ENCODE measurements around the gene PSMD13.
"Not testable (repeated sequence)": the region's sequence is repeated elsewhere in the genome, so short reads cannot be mapped to it uniquely, and the experiment has no call there.

Gene PSMD13

GRCh38 chr11:285894-286220 lies 49.1 kb downstream of the PSMD13 start:
- H3K9ac ChIP-seq (ENCODE audit: low read length), result no peak overlapping the region
- TF ChIP-seq EZH2phosphoT487 (IDR thresholded peaks at IDR 0.05; ENCODE audit: low read length) (no peak), EZH2 (optimal IDR thresholded peaks at IDR 0.05; ENCODE audit: low read depth, low read length) (no peak)
- TF ChIP-seq, protein P1, sequence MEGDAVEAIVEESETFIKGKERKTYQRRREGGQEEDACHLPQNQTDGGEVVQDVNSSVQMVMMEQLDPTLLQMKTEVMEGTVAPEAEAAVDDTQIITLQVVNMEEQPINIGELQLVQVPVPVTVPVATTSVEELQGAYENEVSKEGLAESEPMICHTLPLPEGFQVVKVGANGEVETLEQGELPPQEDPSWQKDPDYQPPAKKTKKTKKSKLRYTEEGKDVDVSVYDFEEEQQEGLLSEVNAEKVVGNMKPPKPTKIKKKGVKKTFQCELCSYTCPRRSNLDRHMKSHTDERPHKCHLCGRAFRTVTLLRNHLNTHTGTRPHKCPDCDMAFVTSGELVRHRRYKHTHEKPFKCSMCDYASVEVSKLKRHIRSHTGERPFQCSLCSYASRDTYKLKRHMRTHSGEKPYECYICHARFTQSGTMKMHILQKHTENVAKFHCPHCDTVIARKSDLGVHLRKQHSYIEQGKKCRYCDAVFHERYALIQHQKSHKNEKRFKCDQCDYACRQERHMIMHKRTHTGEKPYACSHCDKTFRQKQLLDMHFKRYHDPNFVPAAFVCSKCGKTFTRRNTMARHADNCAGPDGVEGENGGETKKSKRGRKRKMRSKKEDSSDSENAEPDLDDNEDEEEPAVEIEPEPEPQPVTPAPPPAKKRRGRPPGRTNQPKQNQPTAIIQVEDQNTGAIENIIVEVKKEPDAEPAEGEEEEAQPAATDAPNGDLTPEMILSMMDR (IDR thresholded peaks at IDR 0.05; ENCODE audit: low read length), result no peak
- H2AFZ ChIP-seq (ENCODE audit: low read length), result no peak overlapping the region
- no peak overlapping the region for H3K4me2 ChIP-seq (ENCODE audit: low read depth, low read length)
- no peaks in the 10 kb centered on the region for H3K36me3 ChIP-seq (replicated peaks; ENCODE audit: insufficient read depth, low read length)
- no peaks in the 10 kb centered on the region for H3F3A ChIP-seq (ENCODE audit: insufficient read depth, low read length)
- H3K9me3 ChIP-seq (replicated peaks; ENCODE audit: insufficient read depth, low read length), result no peaks in the 10 kb centered on the region
- H3K4me1 ChIP-seq (ENCODE audit: low read length), result no peaks in the 10 kb centered on the region
- H3K4me3 ChIP-seq (ENCODE audit: low read length), result no peak overlapping the region
- no peak for DNase-seq
- no peak overlapping the region for H3K27ac ChIP-seq (ENCODE audit: low read length)
- no peaks in the 10 kb centered on the region for H3K79me2 ChIP-seq (ENCODE audit: low read length)
- H3K9me2 ChIP-seq (replicated peaks; ENCODE audit: insufficient read depth, low read length), result no peaks in the 10 kb centered on the region
- peaks cover 42% of the 10 kb centered on the region for H3K27me3 ChIP-seq (replicated peaks; ENCODE audit: insufficient read depth, low read length)
- H4K20me1 ChIP-seq (ENCODE audit: insufficient read depth, low read length), result no peaks in the 10 kb centered on the region

DNA sequence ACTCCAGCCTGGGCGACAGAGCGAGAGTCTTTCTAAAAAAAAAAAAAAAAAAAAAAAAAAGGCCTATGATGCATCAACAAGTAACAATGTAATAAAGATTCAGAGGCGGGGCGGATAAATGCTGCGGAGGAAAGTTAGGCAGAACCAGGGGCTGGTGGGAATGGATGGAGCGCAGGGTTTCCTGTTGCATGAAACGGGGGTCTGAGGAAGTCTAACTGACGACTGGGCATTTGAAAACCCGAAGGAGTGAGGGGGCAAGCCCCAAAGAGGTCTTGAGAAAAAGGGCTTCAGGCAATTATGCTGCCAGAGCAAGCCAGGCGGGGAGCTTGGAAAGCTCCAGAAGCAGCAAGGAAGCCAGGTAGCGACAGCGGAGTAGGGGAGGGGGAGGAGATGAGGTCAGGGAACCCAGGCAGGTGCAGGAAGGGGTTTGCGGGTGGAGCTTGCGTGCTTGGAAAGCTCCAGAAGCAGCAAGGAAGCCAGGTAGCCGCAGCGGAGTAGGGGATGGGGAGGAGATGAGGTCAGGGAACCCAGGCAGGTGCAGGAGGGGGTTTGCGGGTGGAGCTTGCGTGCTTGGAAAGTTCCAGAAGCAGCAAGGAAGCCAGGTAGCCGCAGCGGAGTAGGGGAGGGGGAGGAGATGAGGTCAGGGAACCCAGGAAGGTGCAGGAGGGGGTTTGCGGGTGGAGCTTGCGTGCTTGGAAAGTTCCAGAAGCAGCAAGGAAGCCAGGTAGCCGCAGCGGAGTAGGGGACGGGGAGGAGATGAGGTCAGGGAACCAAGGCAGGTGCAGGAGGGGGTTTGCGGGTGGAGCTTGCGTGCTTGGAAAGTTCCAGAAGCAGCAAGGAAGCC lies 50.4 kb downstream of the PSMD13 start:
- not testable (repeated sequence) for H3K79me2 ChIP-seq (ENCODE audit: low read length); H3K27ac ChIP-seq (ENCODE audit: low read length); H3K4me2 ChIP-seq (ENCODE audit: low read depth, low read length); H3K4me3 ChIP-seq (ENCODE audit: low read length); H3K9me3 ChIP-seq (replicated peaks; ENCODE audit: insufficient read depth, low read length); H3K4me1 ChIP-seq (ENCODE audit: low read length); H3K9ac ChIP-seq (ENCODE audit: low read length); H3K36me3 ChIP-seq (replicated peaks; ENCODE audit: insufficient read depth, low read length); H3K9me2 ChIP-seq (replicated peaks; ENCODE audit: insufficient read depth, low read length); H4K20me1 ChIP-seq (ENCODE audit: insufficient read depth, low read length); H2AFZ ChIP-seq (ENCODE audit: low read length); H3F3A ChIP-seq (ENCODE audit: insufficient read depth, low read length); DNase-seq
- peaks cover 29% of the 10 kb centered on the region for H3K27me3 ChIP-seq (replicated peaks; ENCODE audit: insufficient read depth, low read length)

- Histone ChIP-seq H3K9me3 (replicated peaks; ENCODE audit: insufficient read depth, low read length) (no peaks in the 10 kb centered on the region), H3K36me3 (replicated peaks; ENCODE audit: insufficient read depth, low read length) (no peaks in the 10 kb centered on the region), H4K20me1 (ENCODE audit: insufficient read depth, low read length) (no peaks in the 10 kb centered on the region), H3K4me2 (ENCODE audit: low read depth, low read length) (peak overlapping the region; percentile 99), H2AFZ (ENCODE audit: low read length) (peak overlapping the region; percentile 94), H3K4me1 (ENCODE audit: low read length) (no peaks in the 10 kb centered on the region), H3K79me2 (ENCODE audit: low read length) (no peaks in the 10 kb centered on the region), H3K27ac (ENCODE audit: low read length) (no peak overlapping the region), H3F3A (ENCODE audit: insufficient read depth, low read length) (no peaks in the 10 kb centered on the region), H3K9ac (ENCODE audit: low read length) (peak overlapping the region; percentile 53; the same call in 1 of the 2 replicates), H3K9me2 (replicated peaks; ENCODE audit: insufficient read depth, low read length) (no peaks in the 10 kb centered on the region), H3K4me3 (ENCODE audit: low read length) (peak overlapping the region; percentile 74), H3K27me3 (replicated peaks; ENCODE audit: insufficient read depth, low read length) (peaks cover 21% of the 10 kb centered on the region)
- no peak for DNase-seq
- TF ChIP-seq EZH2 (optimal IDR thresholded peaks at IDR 0.05; ENCODE audit: low read depth, low read length) (no peak), EZH2phosphoT487 (IDR thresholded peaks at IDR 0.05; ENCODE audit: low read length) (no peak)
- TF ChIP-seq, protein P1 (IDR thresholded peaks at IDR 0.05; ENCODE audit: low read length), result no peak
These were observed 51.2 kb downstream of the PSMD13 start for GRCh38 chr11:287821-288477.

All from MM.1S (cell line).